K562 (cell line): Measurements from ENCODE around the gene FGF2.
A peak's percentile ranks its signal among the peaks of the same experiment; 100 is the strongest.

Source experiments
- DNMT1 ChIP-seq: fragments of 450-650 bp; IDR thresholded peaks from 2 replicates; pipeline ENCODE4 v1.6.1; 2016; ENCODE audit warnings: antibody characterized with exemption, mild to moderate bottlenecking
- EZH2 ChIP-seq: IDR thresholded peaks from 2 replicates; pipeline ENCODE4 v1.6.1; 2012; ENCODE audit warnings: low read depth, mild to moderate bottlenecking, inconsistent platforms, low read length, borderline replicate concordance
- HDAC6 ChIP-seq: IDR thresholded peaks from 2 replicates; pipeline ENCODE4 v1.6.1; 2012; ENCODE audit warnings: low read depth, mild to moderate bottlenecking, control low read depth, inconsistent platforms, low read length, moderate library complexity
- ILF3 ChIP-seq: fragments of 450-650 bp; IDR thresholded peaks from 2 replicates; pipeline ENCODE4 v1.6.1; 2018; ENCODE audit warnings: antibody characterized with exemption, mild to moderate bottlenecking, moderate library complexity, borderline replicate concordance
- POLR2A ChIP-seq: fragments of 450-650 bp; conservative IDR thresholded peaks from 2 replicates; pipeline ENCODE4 v1.6.1; 2016
- POLR2AphosphoS5 ChIP-seq: IDR thresholded peaks from 2 replicates; pipeline ENCODE4 v1.6.1; 2011; ENCODE audit warnings: mild to moderate bottlenecking, low read depth, low read length, moderate library complexity; ENCODE audit not compliant: control insufficient read depth, insufficient read depth
- TAF1 ChIP-seq: IDR thresholded peaks from 2 replicates; pipeline ENCODE4 v1.6.1; 2011; ENCODE audit warnings: mild to moderate bottlenecking, low read length, moderate library complexity; ENCODE audit not compliant: insufficient read depth, control insufficient read depth, severe bottlenecking; ENCODE audit errors: extremely low read depth
- YY1 ChIP-seq, 3 experiments: IDR thresholded peaks; 2 replicates each; pipeline ENCODE4 v1.6.1; 2011; ENCODE audit warnings: low read length in 2 of 3, mild to moderate bottlenecking in 2 of 3, moderate library complexity in 2 of 3, borderline replicate concordance in 1 of 3, control low read depth in 1 of 3, low read depth in 1 of 3; ENCODE audit not compliant: insufficient read depth in 3 of 3, insufficient replicate concordance in 2 of 3, control insufficient read depth in 1 of 3, insufficient read length in 1 of 3; ENCODE audit errors: extremely low read depth in 1 of 3
- ZFP1 ChIP-seq: fragments of 450-650 bp; formaldehyde crosslinking; IDR thresholded peaks from 2 replicates; pipeline ENCODE4 v1.4.0; 2020; ENCODE audit warnings: mild to moderate bottlenecking, mixed read lengths
- ZNF124 ChIP-seq: sonication (generic); formaldehyde crosslinking; IDR thresholded peaks from 2 replicates; pipeline ENCODE4 v1.8.1; 2022; ENCODE audit warnings: missing genetic modification reagents
- ZNF311 ChIP-seq: fragments of 250-450 bp; sonication (Bioruptor Pico); IDR thresholded peaks from 2 replicates; pipeline ENCODE4 v1.4.0; 2020; ENCODE audit warnings: mild to moderate bottlenecking, moderate library complexity
- ZNF695 ChIP-seq: fragments of 450-650 bp; formaldehyde crosslinking; IDR thresholded peaks from 2 replicates; pipeline ENCODE4 v1.4.0; 2020; ENCODE audit warnings: mild to moderate bottlenecking, moderate library complexity

DNA sequence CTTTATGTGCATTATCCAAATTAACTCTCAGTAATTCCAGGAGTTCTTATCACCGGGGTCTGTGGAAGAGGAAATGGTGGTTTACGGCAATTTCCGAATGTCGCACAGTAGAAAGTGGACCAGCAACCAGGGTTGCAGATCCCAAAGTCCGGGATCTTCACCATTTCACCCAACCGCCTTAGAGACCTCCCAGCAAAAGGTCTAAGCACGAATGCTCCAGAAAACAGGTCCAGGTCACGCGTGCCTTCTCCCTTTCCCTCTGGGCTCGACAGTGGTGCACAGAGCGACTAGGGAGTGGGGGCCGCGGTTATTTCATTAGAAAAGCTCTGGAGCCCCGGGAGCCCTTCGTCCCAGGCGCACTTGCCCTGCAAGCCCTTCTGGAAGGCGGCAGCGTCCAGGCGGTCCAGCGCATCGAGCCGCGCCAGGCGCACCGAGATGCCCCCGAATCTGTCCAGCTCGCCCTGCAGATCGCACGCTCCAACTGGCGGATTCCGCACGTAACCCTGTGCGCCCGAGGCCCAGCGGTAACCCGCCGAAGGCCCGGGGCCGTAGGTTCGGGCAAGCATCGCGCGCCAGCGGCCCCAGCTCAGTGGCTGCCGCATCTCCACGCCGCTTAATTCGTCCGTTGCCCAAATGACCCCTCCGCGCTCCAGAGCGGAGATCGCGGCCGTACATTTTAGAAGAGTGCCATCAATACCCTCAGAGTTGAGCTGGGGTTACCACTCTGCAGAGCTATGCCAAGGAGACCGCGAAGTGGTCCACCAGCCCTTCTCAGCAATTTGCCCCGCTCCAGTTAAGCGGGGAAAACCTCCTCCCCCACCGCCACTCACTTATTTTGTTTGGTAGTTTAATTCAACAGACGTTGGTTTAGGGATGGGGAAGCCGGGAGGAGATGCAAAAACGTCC is 95.6 kb downstream of the FGF2 start, which contains the start of gene NUDT6:
- TF ChIP-seq ZFP1 (CRISPR knock-in tag) (no peak), ZNF124 (no peak), ZNF311 (CRISPR knock-in tag) (no peak), YY1 (IDR thresholded peaks at IDR 0.05; ENCODE audit: borderline replicate concordance in 1 of 3, control insufficient read depth in 1 of 3, extremely low read depth in 1 of 3, insufficient read depth in 3 of 3, insufficient read length in 1 of 3, insufficient replicate concordance in 2 of 3, low read depth in 1 of 3, low read length in 2 of 3) (no peak), DNMT1 (no peak), EZH2 (no peak), POLR2AphosphoS5 (no peak; the same call in 1 of the 2 replicates), POLR2A (peak; percentile 52), ZNF695 (CRISPR knock-in tag) (no peak), HDAC6 (no peak), TAF1 (peak; percentile 56), ILF3 (no peak)
